ENCODE results near the gene RPS17. TPM values are rescaled to one million over a fixed set of nuclear protein-coding genes. Genes with fewer than 3 reads are reported as not detected.

The RPS17 gene
- total RNA-seq, 2 experiments from 2014 or later = 3,025 to 3,069 TPM

- H3K4me3 Mint-ChIP-seq = no peak overlapping the region
- no peak overlapping the region for H3K27ac Mint-ChIP-seq
- intact Hi-C loops (cut with micrococcal nuclease) = no loop called here
- no peaks in the 10 kb centered on the region for H3K36me3 Mint-ChIP-seq (ENCODE audit: low read depth)
- no peaks in the 10 kb centered on the region for H3K4me1 Mint-ChIP-seq (ENCODE audit: low read depth)
- DNase-seq = no peak
- H3K27me3 Mint-ChIP-seq (ENCODE audit: low read depth) = no peaks in the 10 kb centered on the region
- H3K9me3 Mint-ChIP-seq = no peaks in the 10 kb centered on the region
- CTCF ChIA-PET = no interaction called here
Observed at GRCh38 chr15:82566690-82567089, 26.4 kb upstream of the RPS17 start.

- Mint-ChIP-seq H3K9me3 (no peaks in the 10 kb centered on the region), H3K27ac (no peak overlapping the region), H3K27me3 (ENCODE audit: low read depth) (no peaks in the 10 kb centered on the region), H3K4me3 (no peak overlapping the region), H3K4me1 (ENCODE audit: low read depth) (no peaks in the 10 kb centered on the region), H3K36me3 (ENCODE audit: low read depth) (no peaks in the 10 kb centered on the region)
- intact Hi-C loops (cut with micrococcal nuclease) = no loop called here
- CTCF ChIA-PET = no interaction called here
- no peak for DNase-seq
Observed at GRCh38 chr15:82558502-82558901, 18.2 kb upstream of the RPS17 start.

GRCh38 chr15:82556315-82557035 is 16.2 kb upstream of the RPS17 start:
- H3K4me3 Mint-ChIP-seq = no peak overlapping the region
- no peak overlapping the region for H3K27ac Mint-ChIP-seq
- H3K36me3 Mint-ChIP-seq (ENCODE audit: low read depth) = no peaks in the 10 kb centered on the region
- H3K27me3 Mint-ChIP-seq (ENCODE audit: low read depth) = peaks cover 2% of the 10 kb centered on the region
- H3K9me3 Mint-ChIP-seq = no peaks in the 10 kb centered on the region
- H3K4me1 Mint-ChIP-seq (ENCODE audit: low read depth) = no peaks in the 10 kb centered on the region
- no peak for DNase-seq
- intact Hi-C loops (cut with micrococcal nuclease) = no loop called here
- CTCF ChIA-PET = no interaction called here

GRCh38 chr15:82554849-82555248 is 14.6 kb upstream of the RPS17 start:
- no peaks in the 10 kb centered on the region for H3K4me1 Mint-ChIP-seq (ENCODE audit: low read depth)
- H3K9me3 Mint-ChIP-seq = no peaks in the 10 kb centered on the region
- no peak for DNase-seq
- peaks cover 2% of the 10 kb centered on the region for H3K27me3 Mint-ChIP-seq (ENCODE audit: low read depth)
- H3K4me3 Mint-ChIP-seq = no peak overlapping the region
- CTCF ChIA-PET = no interaction called here
- H3K27ac Mint-ChIP-seq = no peak overlapping the region
- no peaks in the 10 kb centered on the region for H3K36me3 Mint-ChIP-seq (ENCODE audit: low read depth)
- intact Hi-C loops (cut with micrococcal nuclease) = no loop called here

- no peaks in the 10 kb centered on the region for H3K9me3 Mint-ChIP-seq
- CTCF ChIA-PET = no interaction called here
Observed at GRCh38 chr15:82554351-82554750, 14.1 kb upstream of the RPS17 start.

GRCh38 chr15:82553846-82554245 is 13.6 kb upstream of the RPS17 start:
- intact Hi-C loops (cut with micrococcal nuclease) = no loop called here
- CTCF ChIA-PET = interaction anchor here (0.8 to 1.0 kb wide), 2 partner anchors 15 to 23 kb away, joined by 3 to 4 read pairs; no protein-coding TSS in a partner anchor
- DNase-seq = no peak
- no peaks in the 10 kb centered on the region for H3K4me1 Mint-ChIP-seq (ENCODE audit: low read depth)
- no peak overlapping the region for H3K4me3 Mint-ChIP-seq
- H3K36me3 Mint-ChIP-seq (ENCODE audit: low read depth) = no peaks in the 10 kb centered on the region
- no peaks in the 10 kb centered on the region for H3K9me3 Mint-ChIP-seq
- H3K27me3 Mint-ChIP-seq (ENCODE audit: low read depth) = peaks cover 2% of the 10 kb centered on the region
- H3K27ac Mint-ChIP-seq = no peak overlapping the region

More at GRCh38 chr15:82554351-82554750, 14.1 kb upstream of the RPS17 start:
- Mint-ChIP-seq H3K4me1 (ENCODE audit: low read depth) (no peaks in the 10 kb centered on the region), H3K27me3 (ENCODE audit: low read depth) (peaks cover 2% of the 10 kb centered on the region), H3K27ac (no peak overlapping the region), H3K36me3 (ENCODE audit: low read depth) (no peaks in the 10 kb centered on the region), H3K4me3 (no peak overlapping the region)
- DNase-seq = no peak
- intact Hi-C loops (cut with micrococcal nuclease) = no loop called here

GRCh38 chr15:82552861-82553260 is 12.6 kb upstream of the RPS17 start:
- Mint-ChIP-seq H3K27me3 (ENCODE audit: low read depth) (peaks cover 2% of the 10 kb centered on the region), H3K9me3 (no peaks in the 10 kb centered on the region), H3K4me3 (no peak overlapping the region), H3K4me1 (ENCODE audit: low read depth) (no peaks in the 10 kb centered on the region), H3K36me3 (ENCODE audit: low read depth) (no peaks in the 10 kb centered on the region), H3K27ac (no peak overlapping the region)
- CTCF ChIA-PET = interaction anchor here (0.5 to 1.0 kb wide), 3 partner anchors 16 to 378 kb away, joined by 3 to 4 read pairs (median 3); no protein-coding TSS in a partner anchor
- no peak for DNase-seq
- intact Hi-C loops (cut with micrococcal nuclease) = no loop called here

GRCh38 chr15:82551646-82552247 is 11.5 kb upstream of the RPS17 start:
- H3K27ac Mint-ChIP-seq = no peak overlapping the region
- intact Hi-C loops (cut with micrococcal nuclease) = no loop called here
- H3K4me3 Mint-ChIP-seq = no peak overlapping the region
- H3K36me3 Mint-ChIP-seq (ENCODE audit: low read depth) = no peaks in the 10 kb centered on the region
- H3K4me1 Mint-ChIP-seq (ENCODE audit: low read depth) = no peaks in the 10 kb centered on the region
- no peak for DNase-seq
- peaks cover 2% of the 10 kb centered on the region for H3K27me3 Mint-ChIP-seq (ENCODE audit: low read depth)
- no peaks in the 10 kb centered on the region for H3K9me3 Mint-ChIP-seq
- CTCF ChIA-PET = interaction anchor here (0.5 to 0.6 kb wide), 2 partner anchors 151 to 167 kb away, joined by 3 read pairs; no protein-coding TSS in a partner anchor

GRCh38 chr15:82549199-82549665 is 9.0 kb upstream of the RPS17 start:
- Mint-ChIP-seq H3K36me3 (ENCODE audit: low read depth) (no peaks in the 10 kb centered on the region), H3K27ac (no peak overlapping the region), H3K4me1 (ENCODE audit: low read depth) (no peaks in the 10 kb centered on the region), H3K4me3 (no peak overlapping the region), H3K27me3 (ENCODE audit: low read depth) (peaks cover 2% of the 10 kb centered on the region), H3K9me3 (no peaks in the 10 kb centered on the region)
- intact Hi-C loops (cut with micrococcal nuclease) = no loop called here
- DNase-seq = no peak
- CTCF ChIA-PET = interaction anchor here (0.8 kb wide), 1 partner anchor 17 kb away, joined by 3 read pairs; no protein-coding TSS in a partner anchor

- peaks cover 2% of the 10 kb centered on the region for H3K27me3 Mint-ChIP-seq (ENCODE audit: low read depth)
- no peak overlapping the region for H3K27ac Mint-ChIP-seq
- intact Hi-C loops (cut with micrococcal nuclease) = no loop called here
- no peaks in the 10 kb centered on the region for H3K9me3 Mint-ChIP-seq
- H3K4me1 Mint-ChIP-seq (ENCODE audit: low read depth) = no peaks in the 10 kb centered on the region
- no peak for DNase-seq
- CTCF ChIA-PET = interaction anchor here (0.8 kb wide), 1 partner anchor 17 kb away, joined by 3 read pairs; no protein-coding TSS in a partner anchor
- no peak overlapping the region for H3K4me3 Mint-ChIP-seq
- no peaks in the 10 kb centered on the region for H3K36me3 Mint-ChIP-seq (ENCODE audit: low read depth)
Observed at GRCh38 chr15:82548700-82549099, 8.4 kb upstream of the RPS17 start.

- peaks cover 7% of the 10 kb centered on the region for H3K36me3 Mint-ChIP-seq (ENCODE audit: low read depth)
- DNase-seq = no peak
- H3K9me3 Mint-ChIP-seq = no peaks in the 10 kb centered on the region
- no peak overlapping the region for H3K4me3 Mint-ChIP-seq
- CTCF ChIA-PET = no interaction called here
- H3K27me3 Mint-ChIP-seq (ENCODE audit: low read depth) = no peaks in the 10 kb centered on the region
- peaks cover 4% of the 10 kb centered on the region for H3K4me1 Mint-ChIP-seq (ENCODE audit: low read depth)
- H3K27ac Mint-ChIP-seq = no peak overlapping the region
- intact Hi-C loops (cut with micrococcal nuclease) = no loop called here
Observed at GRCh38 chr15:82545478-82545877, 5.2 kb upstream of the RPS17 start.

GRCh38 chr15:82545002-82545401 is 4.7 kb upstream of the RPS17 start:
- H3K36me3 Mint-ChIP-seq (ENCODE audit: low read depth) = peaks cover 10% of the 10 kb centered on the region
- no peaks in the 10 kb centered on the region for H3K27me3 Mint-ChIP-seq (ENCODE audit: low read depth)

GRCh38 chr15:82544431-82544830 is 4.2 kb upstream of the RPS17 start:
- no peaks in the 10 kb centered on the region for H3K27me3 Mint-ChIP-seq (ENCODE audit: low read depth)
- no peaks in the 10 kb centered on the region for H3K9me3 Mint-ChIP-seq
- intact Hi-C loops (cut with micrococcal nuclease) = no loop called here
- no peak overlapping the region for H3K27ac Mint-ChIP-seq
- H3K36me3 Mint-ChIP-seq (ENCODE audit: low read depth) = peaks cover 16% of the 10 kb centered on the region
- peaks cover 4% of the 10 kb centered on the region for H3K4me1 Mint-ChIP-seq (ENCODE audit: low read depth)
- no peak for DNase-seq
- no peak overlapping the region for H3K4me3 Mint-ChIP-seq
- CTCF ChIA-PET = interaction anchor here (0.6 kb wide), 1 partner anchor 68 kb away, joined by 3 read pairs; no protein-coding TSS in a partner anchor

More at GRCh38 chr15:82545002-82545401, 4.7 kb upstream of the RPS17 start:
- CTCF ChIA-PET = interaction anchor here (0.6 kb wide), 1 partner anchor 67 kb away, joined by 3 read pairs; no protein-coding TSS in a partner anchor
- H3K27ac Mint-ChIP-seq = no peak overlapping the region
- no peaks in the 10 kb centered on the region for H3K9me3 Mint-ChIP-seq
- no peak overlapping the region for H3K4me3 Mint-ChIP-seq
- intact Hi-C loops (cut with micrococcal nuclease) = no loop called here
- peaks cover 4% of the 10 kb centered on the region for H3K4me1 Mint-ChIP-seq (ENCODE audit: low read depth)
- no peak for DNase-seq

Data from activated naive CD4-positive, alpha-beta T cell treated with anti-CD3 and anti-CD28 coated beads for 36 hours (primary cell).